Activated CD8-positive, alpha-beta memory T cell treated with anti-CD3 and anti-CD28 coated beads for 4 hours (primary cell): ENCODE results near the gene IL1RAPL1.
"Not testable (repeated sequence)": the region's sequence is repeated elsewhere in the genome, so short reads cannot be mapped to it uniquely, and the experiment has no call there.

Source experiments
- DNase-seq, 2 donors: peaks; one replicate each; pipeline ENCODE4 v3.0.0-alpha.2; 2020; ENCODE audit warnings: low read depth in 2 of 2

IL1RAPL1 gene

DNA sequence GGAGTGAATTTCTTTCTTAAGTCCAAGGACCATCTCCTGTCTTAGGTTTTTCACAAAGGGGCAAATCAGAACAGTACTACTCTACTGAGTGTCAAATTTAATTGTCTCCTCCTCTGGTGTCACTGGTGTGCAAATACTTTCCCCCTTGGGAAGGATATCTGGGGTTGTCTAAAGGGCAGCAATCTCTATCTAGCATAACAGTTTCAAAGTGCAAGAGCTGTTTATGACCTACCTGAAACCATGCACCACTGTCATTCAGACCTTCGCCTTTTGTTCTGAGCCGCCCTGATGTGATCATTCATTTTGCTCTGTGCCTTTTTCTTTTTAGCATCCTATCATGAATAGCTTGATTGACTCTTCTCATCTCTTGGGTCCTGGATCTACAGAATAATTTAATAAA lies 39.3 kb downstream of the IL1RAPL1 start:
- DNase-seq, result no peak

DNA sequence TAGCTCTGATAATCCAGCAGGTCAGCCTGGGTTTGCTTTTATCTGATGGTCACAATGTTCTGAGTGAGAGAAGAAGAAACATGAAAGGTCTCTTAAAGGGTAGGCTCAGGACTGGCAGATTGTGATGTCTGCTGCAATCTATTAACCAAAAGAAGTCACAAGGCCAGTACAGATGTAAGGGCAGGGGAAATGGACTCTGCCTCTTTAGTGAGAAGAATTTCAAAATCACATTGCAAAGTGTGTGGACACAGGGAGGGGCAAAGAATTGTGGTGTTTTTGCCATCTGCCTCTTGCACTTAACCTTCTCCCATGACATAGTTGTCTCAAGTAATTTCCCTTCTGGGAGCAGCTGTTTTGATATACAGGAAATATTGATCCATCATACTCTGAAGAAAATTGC lies 40.9 kb downstream of the IL1RAPL1 start:
- no peak for DNase-seq

DNA sequence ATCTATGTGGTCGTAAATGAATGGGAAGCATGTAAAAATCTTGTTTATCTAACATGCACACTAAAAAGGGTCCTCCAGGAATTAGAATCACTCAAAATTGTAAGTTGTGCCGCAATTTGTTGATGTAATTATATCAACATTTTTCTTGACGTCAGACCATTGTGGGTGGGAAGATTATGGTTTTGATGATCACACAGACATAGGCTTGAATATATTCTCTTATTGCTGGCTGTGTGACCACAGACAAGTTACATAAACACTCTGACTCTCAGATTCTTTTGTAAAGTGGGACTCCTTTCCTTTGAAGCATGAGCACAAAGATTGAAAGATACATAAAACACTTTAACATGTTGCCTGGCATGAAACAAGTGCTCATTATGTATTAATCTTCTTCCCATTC lies 51.5 kb downstream of the IL1RAPL1 start:
- DNase-seq, result no peak

DNA sequence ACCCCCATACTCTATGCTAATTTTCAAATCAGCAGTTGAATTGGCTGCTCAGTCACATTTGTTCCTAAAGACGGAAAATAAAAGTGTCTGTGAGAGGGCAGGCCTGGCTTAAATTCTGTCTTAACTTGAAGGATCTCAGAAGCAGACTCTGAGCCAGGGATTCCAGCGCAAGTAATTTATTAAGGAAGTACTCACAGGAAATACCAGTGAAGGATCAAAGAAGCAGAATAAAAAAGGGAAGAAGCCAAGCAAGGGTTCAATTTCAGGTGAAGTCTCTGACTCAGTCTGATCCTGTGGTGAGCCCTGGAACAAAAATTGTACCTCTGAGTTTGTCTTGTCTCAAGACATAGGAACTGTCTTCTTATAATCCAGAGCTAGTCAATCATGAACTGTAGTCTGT lies 52.2 kb downstream of the IL1RAPL1 start:
- DNase-seq, result no peak

DNA sequence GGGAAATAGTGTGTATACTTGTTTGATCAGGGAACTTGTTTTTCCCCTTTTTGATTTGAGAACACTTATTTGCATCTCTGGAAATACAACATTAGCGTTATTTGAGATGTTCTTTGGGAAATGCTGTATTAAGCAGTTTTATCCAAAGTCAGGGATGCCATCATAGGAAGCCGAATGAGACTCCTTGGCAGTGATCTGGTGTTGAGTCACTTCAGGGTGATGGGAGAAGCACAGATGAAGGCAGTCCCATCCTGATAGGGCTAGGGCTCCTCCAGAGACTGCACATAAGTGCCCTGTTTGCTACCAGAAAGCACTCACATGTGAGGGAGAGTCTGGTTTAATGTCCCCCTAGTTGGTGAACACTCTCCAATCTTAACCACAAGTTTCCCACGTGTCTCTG lies 62.3 kb downstream of the IL1RAPL1 start:
- DNase-seq, result no peak

DNA sequence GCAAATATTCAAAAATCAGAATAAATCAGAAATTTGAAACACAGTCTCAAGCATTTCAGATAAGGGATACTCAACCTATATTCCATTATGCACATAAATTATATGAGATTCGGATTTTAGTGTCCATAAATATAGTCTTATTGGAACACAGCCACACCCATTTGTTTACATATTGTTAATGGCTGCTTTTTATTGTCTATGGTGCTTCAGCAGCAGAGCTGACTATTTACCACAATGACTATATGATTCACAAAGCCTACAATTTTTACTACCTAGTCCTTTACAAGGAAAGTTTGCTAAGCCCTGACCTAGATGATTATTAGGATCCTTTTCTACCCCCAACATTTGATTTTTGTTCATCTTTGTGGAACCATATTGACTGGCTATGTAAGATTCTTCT lies 63.9 kb downstream of the IL1RAPL1 start:
- no peak for DNase-seq

DNA sequence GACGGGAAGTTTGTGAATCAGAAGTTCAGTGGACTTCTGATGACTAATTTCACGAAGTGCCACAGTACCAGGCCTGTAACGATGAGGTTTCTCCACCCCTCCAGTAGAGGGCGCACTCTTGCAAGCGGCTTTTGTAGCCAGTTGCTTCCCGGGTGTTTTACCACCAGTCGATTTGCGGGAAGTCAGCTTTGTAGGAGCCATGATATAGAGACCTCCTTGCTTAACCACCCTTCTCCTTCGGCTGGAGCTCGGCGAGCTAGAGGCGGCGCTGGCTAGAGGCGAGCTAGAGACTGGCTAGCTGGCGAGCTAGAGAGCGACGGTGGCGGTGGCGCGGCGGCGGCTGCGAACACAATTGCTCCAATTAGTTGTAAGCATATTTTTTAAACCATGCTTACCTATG lies 72.0 kb downstream of the IL1RAPL1 start:
- DNase-seq, result no peak

DNA sequence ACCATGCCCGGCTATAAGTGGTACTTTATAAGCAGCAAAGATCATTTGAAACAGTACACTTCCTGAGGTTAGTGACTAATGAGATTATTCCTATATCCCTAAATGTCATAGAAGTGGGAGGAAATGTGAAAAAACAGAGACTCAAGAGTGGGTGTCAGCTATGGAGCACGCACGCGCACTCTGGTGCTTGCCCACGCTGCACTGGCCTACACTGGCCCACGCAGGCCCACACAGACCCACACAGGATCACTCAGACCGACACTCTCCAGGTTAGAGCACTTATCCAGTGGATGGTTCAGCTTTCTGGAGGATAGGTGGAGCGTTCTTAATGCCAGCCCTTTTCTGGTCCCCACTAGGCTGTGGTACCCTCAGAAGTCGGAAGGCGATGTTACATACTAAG lies 78.5 kb downstream of the IL1RAPL1 start:
- no peak for DNase-seq

DNA sequence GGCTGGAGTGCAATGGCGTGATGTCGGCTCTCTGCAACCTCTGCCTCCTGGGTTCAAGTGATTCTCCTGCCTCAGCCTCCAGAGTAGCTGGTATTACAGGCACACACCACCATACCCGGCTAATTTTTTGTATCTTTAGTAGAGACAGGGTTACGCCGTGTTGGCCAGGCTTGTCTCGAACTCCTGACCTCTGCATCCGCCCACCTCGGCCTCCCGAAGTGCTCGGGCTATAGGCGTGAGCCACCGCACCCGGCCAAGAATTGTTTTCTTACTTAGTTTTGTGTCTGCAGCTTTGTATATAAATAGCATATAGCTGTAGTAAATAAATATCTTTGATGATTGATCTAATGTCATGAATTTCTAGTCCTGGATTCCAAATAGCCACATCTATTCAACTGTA lies 81.1 kb downstream of the IL1RAPL1 start:
- no peak for DNase-seq

DNA sequence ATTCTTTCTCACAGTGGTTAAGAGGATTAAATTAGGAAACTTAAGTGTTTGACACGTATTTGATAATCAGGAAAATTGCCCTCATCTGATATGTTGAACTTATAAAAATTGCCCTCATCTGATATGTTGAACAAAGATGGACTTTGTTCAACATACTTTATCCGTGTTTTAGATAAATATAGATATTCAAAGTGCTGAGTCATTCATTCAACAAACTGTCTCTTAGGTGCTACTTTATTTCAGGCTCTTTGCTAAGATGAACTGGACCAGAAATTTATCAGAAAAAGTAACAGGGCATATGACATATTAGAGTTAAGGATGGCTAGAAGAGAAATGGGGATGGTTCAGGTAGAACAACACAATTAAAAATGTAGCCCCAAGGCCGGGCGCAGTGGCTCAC lies 81.7 kb downstream of the IL1RAPL1 start:
- no peak for DNase-seq

DNA sequence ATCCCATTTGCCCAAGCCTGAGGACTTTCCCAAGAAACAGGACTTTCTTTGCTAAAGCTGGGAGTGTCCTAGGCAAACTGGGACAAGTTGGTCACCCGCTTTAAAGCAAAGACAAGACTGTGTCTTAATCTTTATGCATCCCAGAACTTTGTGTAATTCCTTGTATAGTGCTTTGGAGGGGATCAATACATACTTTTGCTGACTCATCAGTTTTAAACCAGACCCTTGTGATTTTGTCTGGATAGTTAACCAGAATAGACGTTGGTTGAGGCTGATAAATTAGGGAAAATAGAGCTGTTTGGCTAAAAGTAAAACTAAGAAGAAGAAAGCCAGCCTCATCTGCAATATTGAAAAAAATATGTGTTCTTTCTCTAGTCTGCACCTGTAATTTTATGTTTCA lies 82.8 kb downstream of the IL1RAPL1 start:
- DNase-seq, result no peak

DNA sequence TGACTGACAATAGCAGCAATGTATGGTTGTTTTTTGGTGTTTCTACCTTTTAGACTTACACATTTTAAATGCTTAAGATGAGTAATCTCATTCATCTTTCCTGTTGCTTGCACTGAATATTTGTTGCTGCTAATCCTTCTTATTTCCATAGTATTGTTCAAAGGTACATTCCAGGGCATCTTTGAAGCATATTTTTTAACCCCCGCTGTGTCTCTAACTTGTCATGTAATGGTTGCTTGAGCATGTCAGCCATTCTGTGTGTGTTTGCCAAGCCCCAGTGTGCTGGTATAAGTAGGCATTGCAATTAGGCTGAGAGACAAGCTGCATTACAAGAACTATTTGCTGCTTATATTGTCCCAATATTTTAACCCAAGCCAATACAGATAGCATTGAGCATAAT lies 87.9 kb downstream of the IL1RAPL1 start:
- DNase-seq, result no peak

DNA sequence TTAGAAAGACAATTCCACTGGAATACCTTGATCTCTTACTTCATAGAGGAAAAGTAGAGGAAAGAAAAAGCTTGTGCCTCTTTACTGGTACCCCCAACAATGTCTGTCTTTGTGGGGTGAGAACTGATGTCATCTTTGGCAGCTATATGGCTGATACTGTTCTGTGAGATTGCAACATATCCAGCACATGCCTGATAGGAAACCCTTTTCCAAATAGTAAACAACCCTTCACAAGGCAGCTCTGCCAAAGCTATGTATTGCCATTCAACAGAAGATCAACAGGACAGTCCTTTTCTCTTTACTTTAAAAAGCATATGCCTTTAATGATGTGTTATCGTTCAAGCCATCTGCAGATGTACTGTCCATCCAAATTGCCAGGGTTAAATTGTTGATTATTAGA lies 105.9 kb downstream of the IL1RAPL1 start:
- DNase-seq, result no peak

DNA sequence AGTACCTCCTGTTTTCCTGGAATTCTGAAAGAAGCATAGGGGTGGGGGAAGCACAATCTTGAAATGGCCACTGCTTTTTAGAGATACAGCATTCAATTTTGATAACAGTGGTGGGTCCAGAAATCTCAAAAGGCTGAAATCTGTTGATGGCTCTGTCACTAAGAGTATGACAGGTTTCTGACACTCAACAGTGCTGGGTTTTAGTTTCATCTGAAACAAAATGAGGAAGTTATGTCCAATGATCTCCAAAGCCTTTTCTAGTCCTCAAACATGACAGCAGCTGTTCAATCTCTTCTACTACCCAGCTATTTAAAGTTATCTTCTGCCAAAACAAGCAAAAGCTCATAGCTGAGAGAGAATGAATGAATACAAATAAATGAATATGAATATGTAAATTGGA lies 110.5 kb downstream of the IL1RAPL1 start:
- DNase-seq, result no peak

DNA sequence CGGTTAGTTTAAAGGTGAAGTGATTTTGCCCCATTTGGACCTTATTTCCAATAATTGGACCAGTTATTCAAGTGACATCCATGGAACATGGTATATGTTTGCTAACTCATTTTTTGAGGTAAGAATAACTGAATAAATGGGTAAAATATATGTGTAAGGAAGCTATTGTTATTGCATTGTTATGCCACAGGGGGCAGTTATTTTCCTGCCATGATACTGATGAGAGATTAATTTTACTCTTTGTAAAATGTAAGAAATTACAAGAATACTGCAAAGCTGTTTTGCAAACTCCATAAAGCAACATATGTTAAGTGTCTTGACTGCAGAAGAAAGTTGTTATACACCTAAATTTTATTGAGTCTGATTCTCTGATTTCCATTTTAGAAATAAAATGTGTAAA lies 114.0 kb downstream of the IL1RAPL1 start:
- DNase-seq, result no peak

DNA sequence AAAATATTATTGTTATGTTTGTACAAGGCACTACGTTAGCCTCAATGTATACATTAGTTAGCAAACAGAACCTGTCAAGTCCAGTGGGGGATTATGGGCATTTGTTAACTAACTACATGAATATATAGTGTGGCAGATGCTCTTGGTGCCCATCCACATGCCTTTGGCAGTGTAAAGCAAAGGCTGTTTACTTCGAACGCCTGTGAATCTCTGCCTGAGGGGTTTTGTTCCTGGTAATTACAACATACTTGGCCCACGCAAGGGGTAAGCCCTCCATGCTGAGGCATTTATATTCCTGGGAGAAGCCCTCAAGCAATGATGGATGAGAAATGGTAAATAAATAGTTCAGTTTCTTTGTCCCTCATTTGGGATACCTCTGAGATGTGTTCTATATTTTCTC lies 119.7 kb downstream of the IL1RAPL1 start:
- DNase-seq, result no peak

DNA sequence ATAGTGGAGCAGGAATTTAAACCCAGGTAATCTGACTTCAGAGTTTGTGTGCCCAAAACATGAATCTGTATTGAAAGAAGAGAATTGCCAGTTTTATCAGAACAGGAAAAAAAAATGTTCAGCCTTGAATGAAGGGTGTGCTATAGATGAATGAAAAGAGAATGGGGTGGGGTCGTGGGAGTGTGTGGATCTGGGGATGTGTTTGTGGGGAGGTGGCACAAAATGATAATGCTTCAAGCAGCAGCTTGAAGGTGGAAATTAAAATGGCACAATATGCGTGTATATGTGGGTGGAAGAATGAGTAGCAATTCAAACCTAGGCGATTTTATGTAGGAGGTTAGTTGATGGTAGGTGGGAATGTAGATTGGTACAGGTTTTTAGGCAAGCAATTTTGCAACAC lies 122.2 kb downstream of the IL1RAPL1 start:
- no peak for DNase-seq

DNA sequence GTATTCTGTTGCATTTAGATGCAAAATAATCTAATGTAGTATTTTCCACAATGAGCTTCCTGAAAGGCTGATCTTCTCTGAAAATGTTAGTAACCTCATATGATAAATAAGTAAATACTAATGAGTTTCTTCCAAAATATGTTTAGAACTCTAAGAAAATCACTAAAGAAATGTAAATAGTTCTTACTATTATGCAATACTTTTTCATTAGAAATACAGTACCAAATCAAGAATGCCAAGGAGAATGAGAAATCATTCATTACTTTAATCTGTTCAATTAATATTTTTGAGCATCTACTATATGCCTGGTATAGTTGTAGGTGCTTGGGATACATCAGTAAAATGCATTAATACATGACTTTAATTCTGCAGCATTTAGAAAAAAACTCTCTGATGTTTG lies 130.6 kb downstream of the IL1RAPL1 start:
- DNase-seq, result no peak

DNA sequence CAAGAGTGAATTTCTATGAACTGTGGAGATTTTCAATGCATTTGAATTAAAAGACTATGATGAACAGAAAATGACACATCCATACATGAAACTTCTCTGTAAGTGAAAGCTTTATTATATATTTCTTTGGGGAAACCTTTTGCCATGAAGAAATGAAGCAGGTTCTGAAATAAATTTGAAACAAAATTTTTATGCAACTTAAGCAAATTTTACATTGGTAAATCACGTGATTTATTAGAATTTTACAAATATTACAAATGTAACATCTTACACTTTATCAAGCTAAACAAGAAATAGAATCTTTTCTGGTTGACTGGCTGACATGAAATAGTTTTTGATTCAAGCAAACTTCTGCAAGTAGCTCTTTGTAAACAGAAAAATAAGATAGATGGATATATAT lies 131.2 kb downstream of the IL1RAPL1 start:
- DNase-seq, result no peak

DNA sequence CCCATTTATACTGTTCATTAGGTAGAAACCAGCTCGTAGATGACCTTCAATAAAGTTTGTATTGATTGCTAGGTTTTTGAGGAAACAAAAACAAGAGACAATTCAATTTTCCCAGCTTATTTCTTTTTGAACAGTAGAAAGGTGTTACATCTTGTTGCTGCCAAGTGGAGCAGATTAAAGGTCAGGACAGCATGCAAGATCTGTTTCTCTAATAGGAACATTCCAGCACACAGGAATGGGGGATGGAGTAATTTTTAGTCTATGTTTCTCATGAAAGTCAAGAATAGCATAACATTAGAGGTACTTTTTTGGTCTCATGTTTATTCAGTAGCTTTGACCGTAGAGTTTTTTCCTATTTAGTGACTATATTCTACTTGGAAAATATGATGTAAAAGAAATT lies 132.4 kb downstream of the IL1RAPL1 start:
- no peak for DNase-seq

DNA sequence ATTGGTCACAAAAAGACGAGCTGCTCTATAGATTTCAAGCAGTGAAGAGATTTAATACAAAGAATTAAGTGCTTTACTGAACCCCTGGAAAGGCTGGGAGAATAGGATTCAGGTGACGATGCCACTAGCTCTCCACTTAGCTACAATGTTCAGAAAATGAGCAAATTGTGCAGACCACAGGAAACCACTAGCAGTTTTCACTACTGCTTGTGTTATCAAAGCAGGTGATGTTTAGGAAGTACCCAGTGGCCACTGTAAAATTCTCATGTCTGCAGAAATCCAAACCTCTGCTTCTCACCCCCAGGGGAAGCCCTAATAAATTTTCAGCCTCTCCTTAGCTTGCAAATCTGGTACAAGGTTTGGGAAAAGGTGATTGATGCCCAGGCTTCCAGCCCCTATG lies 165.1 kb downstream of the IL1RAPL1 start:
- DNase-seq, result no peak

DNA sequence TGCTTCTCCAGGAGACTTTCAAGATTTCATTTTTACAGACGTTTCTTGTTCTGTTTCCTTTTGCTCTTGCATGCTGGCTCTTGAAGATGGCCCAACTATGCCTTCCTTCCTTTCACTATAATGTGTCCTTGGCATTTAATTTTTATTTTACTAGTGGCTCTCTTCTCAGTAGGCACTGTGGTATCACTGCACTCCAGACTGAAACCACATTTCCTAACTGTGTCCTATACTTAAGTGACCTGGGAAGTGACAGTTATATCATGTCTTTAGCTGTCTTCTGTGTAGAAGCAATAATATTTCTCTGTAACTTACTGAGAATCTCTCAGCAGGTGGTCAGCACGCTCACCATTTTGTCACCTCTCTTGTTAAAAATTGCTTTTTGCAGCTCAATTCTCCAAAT lies 168.9 kb downstream of the IL1RAPL1 start:
- no peak for DNase-seq

DNA sequence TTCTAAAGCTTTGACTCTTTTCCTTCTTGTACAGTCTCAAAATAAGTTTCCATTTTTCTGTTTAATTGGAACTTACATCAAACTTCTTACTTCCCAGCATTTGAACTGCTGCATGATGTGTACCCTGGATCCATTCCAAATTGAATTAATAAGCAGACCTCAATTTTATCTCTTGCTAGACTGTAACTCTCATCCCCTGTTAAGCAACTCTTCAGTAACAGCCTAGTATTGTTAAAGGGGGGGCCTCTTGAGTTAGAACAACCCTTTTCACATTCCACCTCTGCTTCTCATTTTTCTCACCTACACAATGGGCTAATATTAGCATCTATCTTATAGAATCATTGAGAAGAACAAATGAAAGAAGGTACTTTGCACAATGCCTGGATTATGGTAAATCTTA lies 169.4 kb downstream of the IL1RAPL1 start:
- DNase-seq, result no peak

DNA sequence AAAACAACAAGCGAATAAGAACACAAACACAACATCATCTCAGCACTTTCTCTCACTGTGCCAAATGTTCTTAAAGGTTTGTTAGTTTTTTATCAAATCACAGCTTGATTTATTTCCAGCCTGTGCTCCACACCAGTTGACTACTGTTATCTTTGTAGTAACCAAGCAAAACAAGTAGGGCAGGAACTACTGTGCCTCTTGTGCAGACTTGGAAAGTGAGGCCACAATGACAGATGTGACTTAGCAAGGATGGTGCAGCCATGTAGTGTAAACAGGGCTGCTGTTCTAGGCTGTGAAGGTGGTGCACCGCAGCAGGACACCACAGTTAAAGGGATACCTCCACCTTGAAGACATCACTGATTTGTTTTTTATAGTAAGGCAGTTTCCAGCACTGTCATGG lies 170.0 kb downstream of the IL1RAPL1 start:
- DNase-seq, result no peak

DNA sequence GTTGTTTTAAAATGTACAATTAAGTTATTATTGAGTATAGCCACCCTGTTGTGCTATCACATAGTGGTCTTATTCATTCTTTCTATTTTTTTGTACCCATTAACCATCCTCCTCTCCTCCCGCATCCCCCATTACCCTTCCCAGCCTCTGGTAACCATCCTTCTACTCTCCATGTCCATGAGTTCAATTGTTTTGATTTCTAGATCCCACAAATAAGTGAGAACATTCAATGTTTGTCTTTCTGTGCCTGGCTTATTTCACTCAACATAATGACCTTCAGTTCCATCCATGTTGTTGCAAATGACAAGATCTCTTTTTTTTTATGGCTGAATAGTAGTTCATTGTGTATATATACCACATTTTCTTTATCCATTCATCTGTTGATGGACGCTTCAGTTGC lies 179.3 kb downstream of the IL1RAPL1 start:
- DNase-seq, result not testable (repeated sequence)
